GM06990 (cell line): ENCODE results near the gene GLOD4.
A peak's percentile ranks its signal among the peaks of the same experiment; 100 is the strongest.

Experiments used
- DNase-seq: peaks from one replicate; pipeline ENCODE4 v3.0.0-alpha.2; 2011; ENCODE audit not compliant: insufficient read length; ENCODE audit errors: extremely low read depth
- H3K27me3 ChIP-seq: replicated peaks from 2 replicates; pipeline ENCODE4 v1.6.0; 2011; ENCODE audit warnings: low read length; ENCODE audit not compliant: control insufficient read depth, insufficient read depth
- H3K36me3 ChIP-seq: 2 replicates; pipeline ENCODE4 v1.5.1; 2011; ENCODE audit warnings: low read length; ENCODE audit not compliant: control insufficient read depth, insufficient read depth
- H3K4me3 ChIP-seq: replicated peaks from 2 replicates; pipeline ENCODE4 v1.5.1; 2011; ENCODE audit warnings: low read depth, mild to moderate bottlenecking, control low read depth, low read length
- CTCF ChIP-seq: IDR thresholded peaks from 2 replicates; pipeline ENCODE4 v1.5.1; 2011; ENCODE audit warnings: low read length, control low read depth, mild to moderate bottlenecking, inconsistent platforms; ENCODE audit not compliant: insufficient read depth, poor library complexity, severe bottlenecking

GLOD4 gene

DNA sequence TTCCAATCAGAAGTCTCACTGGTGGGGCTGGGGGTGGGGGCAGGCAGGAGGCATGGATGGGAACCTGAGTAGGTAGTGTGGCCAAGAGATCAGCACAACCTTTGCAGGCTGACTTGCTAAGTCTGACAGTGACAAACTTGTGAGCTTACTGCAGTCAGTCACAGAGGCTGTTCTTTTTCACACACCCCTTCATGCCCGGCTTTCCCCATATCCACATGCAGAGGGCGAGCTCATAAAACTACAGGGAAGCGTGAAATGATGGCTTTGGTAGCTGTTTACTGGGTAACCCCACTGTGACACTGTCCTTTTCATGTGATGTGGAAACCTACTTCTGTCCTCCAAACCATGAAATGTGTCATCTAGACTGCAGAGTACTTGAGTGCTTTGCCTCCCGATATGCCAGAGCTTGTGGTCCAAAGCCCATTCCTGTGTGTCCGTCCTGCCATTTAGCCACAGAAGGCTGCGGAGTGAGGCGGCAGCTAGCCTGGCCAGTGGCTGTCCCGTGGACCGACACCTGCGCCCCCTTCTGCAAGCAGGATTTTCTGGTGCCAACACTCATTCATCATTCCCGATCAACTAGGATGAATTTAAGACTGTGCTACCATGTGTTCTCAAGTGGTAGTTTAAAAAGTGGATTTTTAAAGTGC lies 39.8 kb downstream of the GLOD4 start:
- no peak for TF ChIP-seq CTCF
- Histone ChIP-seq H3K4me3 (no peak overlapping the region), H3K36me3 (peaks cover 38% of the 10 kb centered on the region), H3K27me3 (no peaks in the 10 kb centered on the region)
- no peak for DNase-seq

- Histone ChIP-seq H3K27me3 (no peaks in the 10 kb centered on the region), H3K4me3 (no peak overlapping the region), H3K36me3 (peaks cover 30% of the 10 kb centered on the region)
- TF ChIP-seq CTCF: no peak
- DNase-seq: peak; percentile 71
These were observed 41.7 kb downstream of the GLOD4 start for GRCh38 chr17:740240-741017.

DNA sequence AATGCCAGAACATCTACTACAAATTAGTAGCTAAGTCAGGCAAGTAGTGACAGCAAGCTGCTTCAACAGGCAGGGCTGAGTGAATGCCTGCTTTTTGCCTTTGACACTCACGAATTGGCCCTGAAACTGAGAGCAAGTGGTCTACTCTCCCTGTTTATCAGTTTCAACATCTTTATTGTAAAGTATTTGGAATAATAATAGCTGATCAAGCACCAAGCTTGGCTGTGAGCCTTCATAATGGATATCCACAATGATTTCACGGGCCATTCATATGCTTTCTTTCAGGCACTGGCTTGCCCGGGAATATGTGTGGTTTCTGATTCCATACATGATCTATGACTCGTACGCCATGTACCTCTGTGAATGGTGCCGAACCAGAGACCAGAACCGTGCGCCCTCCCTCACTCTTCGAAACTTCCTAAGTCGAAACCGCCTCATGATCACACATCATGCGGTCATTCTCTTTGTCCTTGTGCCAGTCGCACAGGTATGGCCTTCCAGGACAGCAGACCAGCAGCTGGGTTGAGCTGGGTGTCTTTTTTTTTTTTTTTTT lies 44.4 kb downstream of the GLOD4 start:
- no peak for DNase-seq
- Histone ChIP-seq H3K4me3 (no peak overlapping the region), H3K36me3 (peaks cover 11% of the 10 kb centered on the region), H3K27me3 (no peaks in the 10 kb centered on the region)
- TF ChIP-seq CTCF: no peak

DNA sequence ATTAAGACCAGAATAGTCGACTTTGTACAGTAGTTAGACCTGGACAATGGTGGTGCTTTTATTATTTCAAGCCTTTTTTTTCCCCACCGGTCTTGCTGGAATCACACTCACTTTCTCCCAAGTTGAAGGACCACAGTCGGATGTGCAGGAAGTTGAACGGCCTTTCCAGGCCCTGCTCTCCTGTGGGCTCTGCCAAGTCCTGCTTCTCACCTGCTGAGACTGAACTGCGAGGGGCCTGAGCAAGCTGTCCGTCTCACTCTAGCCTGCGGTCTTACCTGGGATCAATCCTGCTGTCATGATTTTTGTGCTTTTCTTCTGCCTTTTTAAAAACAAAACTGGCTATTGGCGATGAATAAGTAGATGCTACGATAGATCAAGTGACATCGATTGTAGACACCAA lies 48.3 kb downstream of the GLOD4 start:
- TF ChIP-seq CTCF: no peak
- H3K4me3 ChIP-seq: no peak overlapping the region
- peaks cover 2% of the 10 kb centered on the region; the same call in 1 of the 2 replicates for H3K36me3 ChIP-seq
- H3K27me3 ChIP-seq: no peaks in the 10 kb centered on the region
- no peak for DNase-seq

DNA sequence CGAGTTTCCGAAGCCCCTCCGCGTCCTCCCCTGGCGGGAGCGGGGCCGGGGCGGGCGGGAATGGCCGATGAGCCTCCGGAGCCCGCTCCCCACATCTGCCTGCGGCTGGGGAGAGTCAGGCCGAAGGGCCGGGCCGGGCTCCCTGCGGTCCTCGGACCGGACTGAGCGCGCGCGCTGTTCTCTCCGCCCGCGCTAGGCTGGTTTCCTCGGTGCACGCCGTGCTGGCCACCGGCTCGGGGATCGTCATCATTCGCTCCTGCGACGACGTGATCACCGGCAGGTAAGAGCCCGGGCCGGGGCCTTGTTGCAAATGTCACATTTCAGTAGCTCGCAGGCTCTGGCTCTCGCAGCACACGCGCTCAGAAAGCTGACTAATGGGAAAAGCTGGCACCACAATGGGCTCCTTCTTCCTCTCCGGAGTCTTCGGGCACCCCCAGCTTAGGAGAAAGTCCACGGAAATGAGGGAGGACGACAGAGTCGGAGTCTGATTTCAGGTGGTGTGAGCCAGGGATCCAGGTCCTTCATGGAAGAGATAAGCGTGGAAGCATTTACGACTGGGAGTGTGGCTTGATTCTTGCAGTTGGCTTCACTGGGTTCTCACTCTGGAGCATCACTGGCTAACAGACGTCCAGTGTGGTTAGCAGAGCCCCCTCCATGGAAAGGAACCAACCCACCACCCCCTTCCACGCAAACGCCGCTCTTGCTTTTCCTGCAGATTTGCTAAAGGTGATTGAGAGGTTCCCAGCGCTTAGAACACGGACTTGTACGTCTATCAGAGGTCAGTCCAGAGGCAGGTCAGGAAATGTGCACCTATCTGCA lies 49.0 kb downstream of the GLOD4 start:
- peak; percentile 61 for DNase-seq
- Histone ChIP-seq H3K4me3 (peak overlapping the region; percentile 66), H3K36me3 (no peaks in the 10 kb centered on the region; the same call in 1 of the 2 replicates)

More for the DNA sequence above, 49.0 kb downstream of the GLOD4 start:
- no peaks in the 10 kb centered on the region for H3K27me3 ChIP-seq
- no peak for TF ChIP-seq CTCF
